UCSD-AML1 (cell line): Measurements from ENCODE around the gene CDCP2.
"Not testable (repeated sequence)": the region's sequence is repeated elsewhere in the genome, so short reads cannot be mapped to it uniquely, and the experiment has no call there.

ENCODE experiments used
- DNase-seq: peaks from one replicate; lab custom pipeline; 2025; ENCODE audit not compliant: unreplicated experiment; lab: John Stamatoyannopoulos, UW

Gene CDCP2

GRCh38 chr1:54168206-54168965 lies 15.6 kb upstream of the CDCP2 start:
- DNase-seq: no peak

GRCh38 chr1:54167422-54168139 lies 14.8 kb upstream of the CDCP2 start:
- DNase-seq: no peak

GRCh38 chr1:54166357-54166756 lies 13.6 kb upstream of the CDCP2 start:
- not testable (repeated sequence) for DNase-seq

- DNase-seq: no peak
Observed at GRCh38 chr1:54165146-54165545, 12.3 kb upstream of the CDCP2 start.

GRCh38 chr1:54163573-54163972 lies 10.8 kb upstream of the CDCP2 start:
- DNase-seq: no peak

- DNase-seq: no peak
Observed at GRCh38 chr1:54163051-54163450, 10.3 kb upstream of the CDCP2 start.

- no peak for DNase-seq
Observed at GRCh38 chr1:54161495-54162168, 8.8 kb upstream of the CDCP2 start.

GRCh38 chr1:54160351-54160750 lies 7.6 kb upstream of the CDCP2 start:
- no peak for DNase-seq

- no peak for DNase-seq
Observed at GRCh38 chr1:54159733-54160316, 7.0 kb upstream of the CDCP2 start.

GRCh38 chr1:54158071-54158470 lies 5.3 kb upstream of the CDCP2 start:
- no peak for DNase-seq

GRCh38 chr1:54157401-54157800 lies 4.6 kb upstream of the CDCP2 start:
- no peak for DNase-seq

- DNase-seq: no peak
Observed at GRCh38 chr1:54156986-54157385, 4.2 kb upstream of the CDCP2 start.

GRCh38 chr1:54156201-54156600 lies 3.4 kb upstream of the CDCP2 start:
- no peak for DNase-seq

- no peak for DNase-seq
Observed at GRCh38 chr1:54153535-54154439, 987 bp upstream of the CDCP2 start.

- no peak for DNase-seq
Observed at GRCh38 chr1:54151013-54151412, 1.8 kb downstream of the CDCP2 start.

- DNase-seq: no peak
Observed at GRCh38 chr1:54149734-54150133, 3.1 kb downstream of the CDCP2 start.

- no peak for DNase-seq
Observed at GRCh38 chr1:54144366-54144765, 8.4 kb downstream of the CDCP2 start.

- DNase-seq: no peak
Observed at GRCh38 chr1:54142146-54142900, 10.5 kb downstream of the CDCP2 start.

- DNase-seq: no peak
Observed at GRCh38 chr1:54139711-54140110, 13.1 kb downstream of the CDCP2 start.

- DNase-seq: no peak
Observed at GRCh38 chr1:54138994-54139393, 13.8 kb downstream of the CDCP2 start.
